C4-2B (cell line): ENCODE results near the gene POMP.

ENCODE experiments used
- ZFX ChIP-seq: fragments of 450-650 bp; IDR thresholded peaks from 2 replicates; pipeline ENCODE4 v1.6.1; 2017
- TF ChIP-seq, protein P1 (sequence below): fragments of 450-650 bp; conservative IDR thresholded peaks from 2 replicates; pipeline ENCODE4 v1.5.1; 2017; ENCODE audit warnings: mild to moderate bottlenecking

DNA sequence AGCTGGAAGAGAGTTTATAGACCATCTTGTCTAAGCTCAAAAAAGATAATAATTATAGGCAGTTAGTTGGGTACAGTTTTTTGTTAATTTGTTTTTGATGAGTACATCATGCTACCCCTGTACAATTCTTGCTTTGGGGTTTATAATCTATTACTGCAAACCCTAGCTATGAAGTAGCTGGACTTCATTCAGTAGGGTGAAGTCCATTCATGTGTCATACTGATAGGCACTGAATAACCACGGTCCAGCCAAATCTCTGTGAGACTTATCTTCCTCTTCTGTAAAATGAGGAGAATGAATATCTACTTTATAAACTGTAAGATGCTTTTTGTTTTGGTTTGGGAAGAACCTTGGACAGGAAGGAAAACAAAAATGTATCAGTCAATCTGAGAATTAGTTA lies 40.3 kb downstream of the POMP start:
- TF ChIP-seq, protein P1, sequence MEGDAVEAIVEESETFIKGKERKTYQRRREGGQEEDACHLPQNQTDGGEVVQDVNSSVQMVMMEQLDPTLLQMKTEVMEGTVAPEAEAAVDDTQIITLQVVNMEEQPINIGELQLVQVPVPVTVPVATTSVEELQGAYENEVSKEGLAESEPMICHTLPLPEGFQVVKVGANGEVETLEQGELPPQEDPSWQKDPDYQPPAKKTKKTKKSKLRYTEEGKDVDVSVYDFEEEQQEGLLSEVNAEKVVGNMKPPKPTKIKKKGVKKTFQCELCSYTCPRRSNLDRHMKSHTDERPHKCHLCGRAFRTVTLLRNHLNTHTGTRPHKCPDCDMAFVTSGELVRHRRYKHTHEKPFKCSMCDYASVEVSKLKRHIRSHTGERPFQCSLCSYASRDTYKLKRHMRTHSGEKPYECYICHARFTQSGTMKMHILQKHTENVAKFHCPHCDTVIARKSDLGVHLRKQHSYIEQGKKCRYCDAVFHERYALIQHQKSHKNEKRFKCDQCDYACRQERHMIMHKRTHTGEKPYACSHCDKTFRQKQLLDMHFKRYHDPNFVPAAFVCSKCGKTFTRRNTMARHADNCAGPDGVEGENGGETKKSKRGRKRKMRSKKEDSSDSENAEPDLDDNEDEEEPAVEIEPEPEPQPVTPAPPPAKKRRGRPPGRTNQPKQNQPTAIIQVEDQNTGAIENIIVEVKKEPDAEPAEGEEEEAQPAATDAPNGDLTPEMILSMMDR: no peak
- TF ChIP-seq ZFX: no peak
